Subcutaneous adipose tissue (tissue), 4 donors: ENCODE data around the gene FBXW4. TPM values are rescaled to one million over a fixed set of nuclear protein-coding genes. Genes with fewer than 3 reads are reported as not detected.

Experiments
- total RNA-seq, 4 donors: library from RNA; depleted of rRNA; stranded (reverse); fragments of >200 nt; gene quantifications; one replicate each; pipeline ENCODE4 v1.1.0, GENCODE V29; 2016
- TF ChIP-seq, protein P1 (sequence below): fragments of 450-650 bp; IDR thresholded peaks from one replicate; pipeline ENCODE4 v1.5.1; 2016; ENCODE audit warnings: low read depth, mild to moderate bottlenecking, control low read depth, antibody characterized with exemption, moderate library complexity

FBXW4 gene
- total RNA-seq, 4 donors from 2014 or later = 41.7 to 88.0 (median 57.7) TPM

DNA sequence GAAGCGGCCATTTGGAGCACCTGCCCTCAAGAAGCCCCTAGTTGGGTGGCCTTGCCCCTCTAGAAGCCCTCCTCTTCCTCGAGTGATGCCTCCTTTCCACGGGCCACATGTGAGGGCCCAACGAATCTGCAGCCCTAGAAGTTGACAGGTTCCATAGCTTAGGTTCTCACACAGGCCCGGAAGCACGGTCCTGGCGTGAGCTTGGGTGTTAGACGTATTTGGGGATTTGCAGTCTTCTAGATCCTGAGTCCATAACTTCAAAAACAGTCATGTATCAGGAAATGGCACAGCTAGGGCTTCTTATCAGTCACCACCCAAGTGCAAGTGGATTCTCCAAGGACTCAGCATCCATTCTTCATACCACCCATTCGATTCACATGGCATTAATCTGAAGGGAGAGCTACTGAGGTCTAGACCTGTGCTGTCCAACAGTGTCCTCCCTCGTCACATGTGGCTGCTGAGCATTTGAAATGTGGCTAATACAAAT is 477 bp upstream of the FBXW4 start:
- TF ChIP-seq, protein P1, sequence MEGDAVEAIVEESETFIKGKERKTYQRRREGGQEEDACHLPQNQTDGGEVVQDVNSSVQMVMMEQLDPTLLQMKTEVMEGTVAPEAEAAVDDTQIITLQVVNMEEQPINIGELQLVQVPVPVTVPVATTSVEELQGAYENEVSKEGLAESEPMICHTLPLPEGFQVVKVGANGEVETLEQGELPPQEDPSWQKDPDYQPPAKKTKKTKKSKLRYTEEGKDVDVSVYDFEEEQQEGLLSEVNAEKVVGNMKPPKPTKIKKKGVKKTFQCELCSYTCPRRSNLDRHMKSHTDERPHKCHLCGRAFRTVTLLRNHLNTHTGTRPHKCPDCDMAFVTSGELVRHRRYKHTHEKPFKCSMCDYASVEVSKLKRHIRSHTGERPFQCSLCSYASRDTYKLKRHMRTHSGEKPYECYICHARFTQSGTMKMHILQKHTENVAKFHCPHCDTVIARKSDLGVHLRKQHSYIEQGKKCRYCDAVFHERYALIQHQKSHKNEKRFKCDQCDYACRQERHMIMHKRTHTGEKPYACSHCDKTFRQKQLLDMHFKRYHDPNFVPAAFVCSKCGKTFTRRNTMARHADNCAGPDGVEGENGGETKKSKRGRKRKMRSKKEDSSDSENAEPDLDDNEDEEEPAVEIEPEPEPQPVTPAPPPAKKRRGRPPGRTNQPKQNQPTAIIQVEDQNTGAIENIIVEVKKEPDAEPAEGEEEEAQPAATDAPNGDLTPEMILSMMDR = no peak

DNA sequence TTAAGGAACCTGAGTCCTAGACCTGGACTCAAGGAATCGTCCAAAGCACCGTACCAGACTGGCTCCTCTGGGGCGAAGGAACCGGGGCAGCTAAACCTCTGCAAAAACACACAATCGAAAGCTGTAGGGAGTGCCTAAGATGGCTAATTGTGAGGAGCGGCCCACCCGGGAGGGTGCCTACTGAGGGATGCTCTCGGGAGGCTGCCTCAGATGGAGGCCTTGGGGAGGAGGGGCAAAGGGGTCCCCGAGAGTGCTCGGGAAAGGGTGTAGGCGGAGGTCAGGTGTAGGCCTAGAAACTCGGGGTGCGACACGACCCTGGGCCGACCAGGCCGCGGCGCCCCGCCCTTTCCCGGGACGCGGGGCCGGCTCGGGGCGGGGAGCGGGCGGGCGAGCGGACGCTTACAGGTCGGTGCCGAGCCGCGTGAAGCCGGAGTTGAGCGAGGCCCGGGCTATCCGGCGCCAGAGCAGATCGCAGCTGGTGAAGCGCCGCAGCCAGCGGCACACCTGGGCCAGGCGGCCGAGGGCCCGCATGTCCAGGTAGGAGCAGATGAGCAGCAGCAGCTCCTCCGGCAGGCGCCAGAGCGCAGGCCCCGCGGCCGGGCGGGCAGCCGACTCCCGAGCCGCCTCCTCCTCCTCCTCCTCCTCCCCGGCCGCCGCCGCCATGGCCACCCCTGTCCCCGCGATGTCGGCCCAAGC is 844 bp downstream of the FBXW4 start:
- TF ChIP-seq, protein P1 = no peak

DNA sequence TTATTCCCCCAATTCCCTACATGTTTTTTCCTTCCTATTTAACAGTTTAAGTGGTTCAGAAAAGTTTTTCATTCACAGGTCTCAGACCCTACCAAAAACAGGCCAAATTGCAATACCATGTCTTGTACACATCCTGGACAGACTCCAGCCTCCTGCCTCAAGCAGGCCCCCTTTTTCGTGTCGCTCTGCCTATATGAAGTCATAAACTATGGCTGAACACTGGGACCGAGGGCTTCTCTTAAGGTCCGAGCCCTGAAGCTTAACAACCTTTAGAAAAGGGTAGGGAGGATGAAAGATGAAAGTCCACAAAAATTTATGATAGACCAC is 1.4 kb downstream of the FBXW4 start:
- TF ChIP-seq, protein P1 = no peak

DNA sequence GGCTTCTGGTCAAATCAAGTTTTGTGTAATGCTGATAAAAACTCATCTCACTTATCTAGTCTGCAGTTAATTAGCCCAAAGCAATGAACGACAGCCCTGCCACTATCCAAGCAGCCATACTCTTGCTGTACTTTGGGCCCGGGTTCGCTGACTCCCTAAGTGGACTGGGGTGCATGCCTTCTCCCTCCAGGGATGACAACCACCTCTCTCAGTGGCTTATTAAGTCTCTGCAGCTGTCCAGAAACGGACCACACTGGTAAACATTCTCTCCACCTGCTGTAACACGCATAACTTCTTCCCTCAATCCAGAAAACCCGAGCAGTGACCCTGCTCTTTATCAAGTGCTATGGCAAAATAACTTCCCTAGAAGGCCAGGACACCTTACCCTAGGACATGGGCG is 3.9 kb downstream of the FBXW4 start:
- TF ChIP-seq, protein P1 = no peak

DNA sequence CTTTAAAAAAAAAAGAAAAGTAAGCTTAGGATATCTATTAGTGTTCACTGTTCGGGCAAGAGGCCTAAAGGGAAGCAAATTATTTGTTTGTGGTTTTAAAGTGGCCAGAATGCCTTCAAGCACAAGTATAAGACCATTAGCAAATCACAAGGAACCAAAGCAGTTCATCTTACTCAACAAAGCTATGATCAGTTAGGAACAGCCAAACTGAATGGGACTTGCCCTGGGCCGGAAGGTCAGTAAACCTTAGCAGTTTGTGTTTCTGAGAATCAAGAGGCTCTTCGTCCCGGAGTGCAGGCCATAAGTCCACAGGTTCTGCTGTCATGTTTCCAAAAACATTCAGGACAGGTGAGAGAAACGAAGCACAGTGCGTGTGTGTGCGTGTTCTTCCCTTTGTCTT is 4.5 kb downstream of the FBXW4 start:
- TF ChIP-seq, protein P1 = no peak

DNA sequence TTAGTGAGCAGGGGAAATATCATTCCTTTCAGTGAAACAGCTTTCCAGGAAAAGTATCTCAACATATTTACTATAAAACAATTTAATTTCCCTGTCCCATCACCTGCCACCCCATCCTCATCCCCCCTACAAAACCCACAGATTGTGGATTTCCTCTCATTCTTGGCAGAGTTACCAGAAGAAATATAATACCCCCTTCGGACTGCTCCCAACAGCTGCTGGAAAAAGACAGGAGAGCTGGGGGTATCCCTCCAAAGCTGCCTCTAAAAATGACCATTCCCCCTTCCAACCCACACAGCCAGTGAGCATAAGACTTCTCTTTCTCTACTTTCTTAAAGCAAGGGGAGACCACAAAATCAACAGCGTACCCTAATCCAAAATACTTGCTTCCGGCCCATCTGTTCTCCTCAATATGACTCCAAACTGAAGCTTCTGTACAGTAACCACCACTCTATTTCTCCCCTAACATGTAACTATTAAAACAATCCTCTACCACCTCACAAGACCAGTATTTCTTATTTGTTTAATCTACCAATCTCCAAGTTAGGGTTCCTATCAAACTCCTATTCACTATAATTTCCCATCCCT is 7.8 kb downstream of the FBXW4 start:
- TF ChIP-seq, protein P1 = no peak

DNA sequence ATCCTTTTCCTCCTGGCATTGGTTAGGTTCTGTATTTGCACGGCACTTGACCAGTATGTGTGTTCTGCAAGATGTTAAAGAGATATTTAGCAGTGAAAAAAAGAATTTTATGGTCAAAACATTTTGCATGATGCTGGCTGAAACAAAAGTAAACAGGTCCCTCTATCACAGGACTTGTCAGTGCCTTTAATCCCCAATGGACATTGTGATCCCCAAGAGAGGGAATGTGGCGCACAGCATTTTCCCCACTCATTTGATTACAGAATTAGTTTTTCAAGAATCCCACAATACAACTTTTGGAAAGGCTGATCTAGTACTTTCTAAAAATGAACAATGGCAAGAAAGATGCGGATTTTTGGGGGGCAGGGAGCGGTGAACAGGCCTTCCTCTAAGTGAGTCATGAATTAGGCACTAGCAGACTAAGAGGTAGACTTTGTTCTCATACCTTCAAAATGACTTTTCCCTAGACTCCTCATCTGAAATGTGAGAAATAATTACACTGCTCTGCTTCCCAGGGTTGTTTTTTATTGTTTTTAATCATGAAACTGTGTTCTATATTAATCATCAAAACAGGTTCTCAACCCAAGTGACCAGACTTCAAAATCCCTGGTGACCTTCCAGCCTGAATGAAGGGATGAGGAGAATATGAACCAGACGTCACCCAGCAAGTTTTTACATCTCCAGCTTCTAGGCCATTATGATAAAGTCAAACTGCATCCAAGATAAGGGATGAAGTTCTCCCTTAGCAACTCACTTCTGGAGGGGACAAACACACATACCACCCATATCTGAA is 8.6 kb downstream of the FBXW4 start:
- TF ChIP-seq, protein P1 = no peak
